ENCODE data around the gene OR56A3.

Gene OR56A3

DNA sequence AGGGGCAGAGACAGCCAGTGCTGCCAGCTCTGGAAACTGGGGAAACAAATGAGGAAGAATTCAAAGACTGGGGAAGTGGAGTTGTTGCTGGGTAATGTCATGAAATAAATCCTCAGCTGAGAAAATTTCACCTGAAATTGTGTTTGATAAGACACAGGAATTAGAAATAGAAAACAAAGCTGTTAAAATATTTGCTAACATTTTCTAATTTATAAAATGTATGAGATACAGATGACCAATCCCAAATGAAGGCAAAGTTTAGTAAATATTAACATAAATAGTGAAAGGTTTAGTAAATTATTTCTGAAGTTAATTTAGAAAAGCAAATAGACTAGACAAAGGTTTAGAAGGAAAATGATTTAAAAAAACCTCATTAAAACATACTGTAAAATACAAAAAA, 26.3 kb downstream of the OR56A3 start, which contains the start of gene OR56A5:
Gene OR56A5 (minus strand): TSS at position 101 of the 400 bp plus-strand sequence. CDS start 0 bp downstream, at position 101.
- H3K4me3 ChIP-seq (ENCODE audit: low read depth, low read length): no peak within 1 kb of the TSS
- no peak for DNase-seq (ENCODE audit: low read depth)
- TF ChIP-seq, protein P1, sequence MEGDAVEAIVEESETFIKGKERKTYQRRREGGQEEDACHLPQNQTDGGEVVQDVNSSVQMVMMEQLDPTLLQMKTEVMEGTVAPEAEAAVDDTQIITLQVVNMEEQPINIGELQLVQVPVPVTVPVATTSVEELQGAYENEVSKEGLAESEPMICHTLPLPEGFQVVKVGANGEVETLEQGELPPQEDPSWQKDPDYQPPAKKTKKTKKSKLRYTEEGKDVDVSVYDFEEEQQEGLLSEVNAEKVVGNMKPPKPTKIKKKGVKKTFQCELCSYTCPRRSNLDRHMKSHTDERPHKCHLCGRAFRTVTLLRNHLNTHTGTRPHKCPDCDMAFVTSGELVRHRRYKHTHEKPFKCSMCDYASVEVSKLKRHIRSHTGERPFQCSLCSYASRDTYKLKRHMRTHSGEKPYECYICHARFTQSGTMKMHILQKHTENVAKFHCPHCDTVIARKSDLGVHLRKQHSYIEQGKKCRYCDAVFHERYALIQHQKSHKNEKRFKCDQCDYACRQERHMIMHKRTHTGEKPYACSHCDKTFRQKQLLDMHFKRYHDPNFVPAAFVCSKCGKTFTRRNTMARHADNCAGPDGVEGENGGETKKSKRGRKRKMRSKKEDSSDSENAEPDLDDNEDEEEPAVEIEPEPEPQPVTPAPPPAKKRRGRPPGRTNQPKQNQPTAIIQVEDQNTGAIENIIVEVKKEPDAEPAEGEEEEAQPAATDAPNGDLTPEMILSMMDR (conservative IDR thresholded peaks at IDR 0.05; ENCODE audit: low read depth, low read length): no peak

- DNase-seq (ENCODE audit: low read depth): no peak
These were observed 31.5 kb downstream of the OR56A3 start for GRCh38 chr11:5973530-5973929.

GRCh38 chr11:5983443-5983842, 41.4 kb downstream of the OR56A3 start:
- TF ChIP-seq, protein P1 (conservative IDR thresholded peaks at IDR 0.05; ENCODE audit: low read depth, low read length): no peak
- H3K4me3 ChIP-seq (ENCODE audit: low read depth, low read length): no peak overlapping the region
- no peak for DNase-seq (ENCODE audit: low read depth)

More at GRCh38 chr11:5973530-5973929, 31.5 kb downstream of the OR56A3 start:
- TF ChIP-seq, protein P1 (conservative IDR thresholded peaks at IDR 0.05; ENCODE audit: low read depth, low read length): no peak
- H3K4me3 ChIP-seq (ENCODE audit: low read depth, low read length): no peak overlapping the region

DNA sequence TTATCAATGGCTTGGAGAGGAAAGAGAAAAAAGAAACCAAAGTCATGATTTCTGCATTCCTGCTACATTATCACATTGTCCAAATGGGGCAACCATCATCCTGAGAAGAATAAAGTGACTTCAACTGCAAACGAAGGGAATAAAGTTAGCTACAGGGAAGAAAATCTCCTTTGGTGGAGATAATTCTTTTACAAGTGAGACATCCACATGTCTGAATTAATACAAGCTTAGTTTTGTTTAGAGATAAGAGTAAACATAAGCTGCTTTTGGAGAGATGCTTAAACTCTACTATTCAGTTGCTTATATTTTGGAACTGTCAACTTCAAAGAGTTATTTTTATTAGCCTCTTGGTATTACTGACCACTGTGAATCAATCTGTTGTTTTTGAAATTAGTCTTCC, 44.8 kb downstream of the OR56A3 start, which contains the start of gene OR52L1:
Gene OR52L1 (minus strand): TSS at position 101 of the 400 bp plus-strand sequence. CDS start 55 bp downstream, at position 46.
- TF ChIP-seq, protein P1 (conservative IDR thresholded peaks at IDR 0.05; ENCODE audit: low read depth, low read length): no peak
- no peak for DNase-seq (ENCODE audit: low read depth)
- H3K4me3 ChIP-seq (ENCODE audit: low read depth, low read length): no peak within 1 kb of the TSS

DNA sequence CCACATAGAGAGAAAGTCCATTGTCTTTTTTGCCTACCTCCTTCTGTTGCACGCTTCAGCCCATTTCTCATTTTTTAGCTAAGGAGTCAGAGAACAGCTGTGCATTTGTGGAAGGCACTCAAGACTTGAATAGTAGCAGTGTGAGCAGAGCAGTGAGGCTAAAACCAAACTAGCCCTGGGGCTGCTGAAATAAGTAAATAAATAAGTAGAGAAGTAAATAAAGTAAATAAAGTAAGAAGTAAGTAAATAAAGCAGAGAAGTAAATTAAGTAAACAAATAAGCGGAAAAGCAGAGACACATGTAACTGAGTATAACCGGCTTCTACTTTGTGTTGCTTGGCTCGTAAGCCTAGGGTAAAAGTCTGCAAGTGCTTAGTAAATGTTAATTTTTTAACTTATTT, 47.2 kb downstream of the OR56A3 start:
- no peak overlapping the region for H3K4me3 ChIP-seq (ENCODE audit: low read depth, low read length)
- TF ChIP-seq, protein P1 (conservative IDR thresholded peaks at IDR 0.05; ENCODE audit: low read depth, low read length): no peak
- no peak for DNase-seq (ENCODE audit: low read depth)

DNA sequence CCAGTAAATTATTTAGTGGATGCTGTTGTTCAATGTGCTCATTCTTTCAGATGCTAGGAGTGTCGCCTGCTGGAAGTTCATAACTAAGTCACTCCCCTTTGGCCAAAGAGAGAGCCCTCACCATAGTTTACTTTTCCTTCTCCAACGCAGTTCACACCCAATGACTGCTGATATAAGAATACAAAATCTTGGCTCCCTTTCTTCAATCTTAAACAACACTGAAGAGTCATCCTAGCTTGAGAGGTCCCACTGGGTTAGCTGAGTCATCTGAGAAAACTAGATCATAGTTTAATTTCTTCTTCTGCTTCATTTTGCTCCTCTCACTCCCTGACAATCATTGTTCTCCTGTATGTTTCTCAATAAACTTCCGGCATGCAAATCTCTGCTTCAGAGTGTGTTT, 50.1 kb downstream of the OR56A3 start:
- H3K4me3 ChIP-seq (ENCODE audit: low read depth, low read length): no peak overlapping the region
- TF ChIP-seq, protein P1 (conservative IDR thresholded peaks at IDR 0.05; ENCODE audit: low read depth, low read length): no peak
- no peak for DNase-seq (ENCODE audit: low read depth)

GRCh38 chr11:5992604-5993251, 50.7 kb downstream of the OR56A3 start:
- TF ChIP-seq, protein P1 (conservative IDR thresholded peaks at IDR 0.05; ENCODE audit: low read depth, low read length): peak; percentile 46
- DNase-seq (ENCODE audit: low read depth): peak; percentile 18
- no peak overlapping the region for H3K4me3 ChIP-seq (ENCODE audit: low read depth, low read length)
